Gastroesophageal sphincter (tissue), 4 donors: ENCODE data around the gene RYR3. TPM values are rescaled to one million over a fixed set of nuclear protein-coding genes. Genes with fewer than 3 reads are reported as not detected.

Experiments
- ATAC-seq: fragments of 150-250 bp; one replicate; pipeline ENCODE4 v1.9.1; 2016; ENCODE audit warnings: mild to moderate bottlenecking, moderate library complexity
- H3K27ac ChIP-seq, 4 donors: fragments of 200-600 bp; sonication (generic) in 3 of 4; 1 replicate in 3 of 4; 2 replicates in 1 of 4; pipeline ENCODE4 v1.5.1; 2016 to 2019
- H3K27me3 ChIP-seq: fragments of 200-600 bp; sonication (generic); one replicate; pipeline ENCODE4 v1.5.1; 2019
- H3K36me3 ChIP-seq, 2 donors: fragments of 200-600 bp; sonication (generic); one replicate each; pipeline ENCODE4 v1.5.1; 2019; ENCODE audit warnings: control low read depth in 1 of 2
- H3K4me1 ChIP-seq, 3 donors: fragments of 200-600 bp; sonication (generic); 1 replicate in 2 of 3; 2 replicates in 1 of 3; pipeline ENCODE4 v1.5.1; 2016 to 2019; ENCODE audit warnings: control low read depth in 2 of 3
- H3K4me3 ChIP-seq, 2 donors: fragments of 200-600 bp; sonication (generic); one replicate each; pipeline ENCODE4 v1.5.1; 2019; ENCODE audit warnings: mild to moderate bottlenecking in 1 of 2, moderate library complexity in 1 of 2
- H3K9me3 ChIP-seq, 3 donors: fragments of 200-600 bp; sonication (generic); one replicate each; pipeline ENCODE4 v1.5.1; 2017 to 2019; ENCODE audit warnings: control low read depth in 2 of 3
- EP300 ChIP-seq: sonication (generic); formaldehyde crosslinking; IDR thresholded peaks from one replicate; pipeline ENCODE4 v1.6.1; 2017; ENCODE audit warnings: antibody characterized with exemption, mild to moderate bottlenecking
- POLR2A ChIP-seq, 2 donors: fragments of 450-650 bp; IDR thresholded peaks; one replicate each; pipeline ENCODE4 v1.6.1; 2017; ENCODE audit warnings: antibody characterized with exemption in 2 of 2, mild to moderate bottlenecking in 2 of 2, moderate library complexity in 1 of 2
- POLR2AphosphoS5 ChIP-seq: sonication (generic); formaldehyde crosslinking; IDR thresholded peaks from one replicate; pipeline ENCODE4 v1.6.1; 2017; ENCODE audit warnings: antibody characterized with exemption
- WGBS, 2 donors: methylation state at CpG; one replicate each; pipeline ENCODE4 v1.1.5; 2018; ENCODE audit warnings: low coverage in 1 of 2; 5-methylcytosine and 5-hydroxymethylcytosine counted together
- total RNA-seq, 4 donors: library from RNA; depleted of rRNA; stranded (reverse); fragments of >200 nt; gene quantifications; one replicate each; pipeline ENCODE4 v1.1.0, GENCODE V29; 2016
- TF ChIP-seq, protein P1 (sequence below), 4 experiments: fragments of 200-600 bp in 2 of 4; fragments of 450-650 bp in 2 of 4; sonication (generic) in 1 of 4; IDR thresholded peaks; one replicate each; pipeline ENCODE4 v1.5.1; 2017 to 2019; ENCODE audit warnings: antibody characterized with exemption in 4 of 4, mild to moderate bottlenecking in 2 of 4, moderate library complexity in 2 of 4

The RYR3 gene
- total RNA-seq, 4 donors from 2014 or later, result 3.5 to 10.2 (median 6.2) TPM

GRCh38 chr15:33782966-33783365 lies 472.2 kb downstream of the RYR3 start:
- H3K9me3 ChIP-seq, result no peaks in the 10 kb centered on the region
- 67 to 69% methylated on average over 1 to 2 of the region's 5 CpGs for WGBS, 2 donors
- no peak overlapping the region for H3K27ac ChIP-seq
- no peaks in the 10 kb centered on the region for H3K4me1 ChIP-seq
- H3K27me3 ChIP-seq, result no peaks in the 10 kb centered on the region
- ATAC-seq, result no peak
- no peak for TF ChIP-seq POLR2AphosphoS5
- TF ChIP-seq, protein P1, sequence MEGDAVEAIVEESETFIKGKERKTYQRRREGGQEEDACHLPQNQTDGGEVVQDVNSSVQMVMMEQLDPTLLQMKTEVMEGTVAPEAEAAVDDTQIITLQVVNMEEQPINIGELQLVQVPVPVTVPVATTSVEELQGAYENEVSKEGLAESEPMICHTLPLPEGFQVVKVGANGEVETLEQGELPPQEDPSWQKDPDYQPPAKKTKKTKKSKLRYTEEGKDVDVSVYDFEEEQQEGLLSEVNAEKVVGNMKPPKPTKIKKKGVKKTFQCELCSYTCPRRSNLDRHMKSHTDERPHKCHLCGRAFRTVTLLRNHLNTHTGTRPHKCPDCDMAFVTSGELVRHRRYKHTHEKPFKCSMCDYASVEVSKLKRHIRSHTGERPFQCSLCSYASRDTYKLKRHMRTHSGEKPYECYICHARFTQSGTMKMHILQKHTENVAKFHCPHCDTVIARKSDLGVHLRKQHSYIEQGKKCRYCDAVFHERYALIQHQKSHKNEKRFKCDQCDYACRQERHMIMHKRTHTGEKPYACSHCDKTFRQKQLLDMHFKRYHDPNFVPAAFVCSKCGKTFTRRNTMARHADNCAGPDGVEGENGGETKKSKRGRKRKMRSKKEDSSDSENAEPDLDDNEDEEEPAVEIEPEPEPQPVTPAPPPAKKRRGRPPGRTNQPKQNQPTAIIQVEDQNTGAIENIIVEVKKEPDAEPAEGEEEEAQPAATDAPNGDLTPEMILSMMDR (IDR thresholded peaks at IDR 0.05), result no peak
- TF ChIP-seq EP300, result no peak
- no peak for TF ChIP-seq POLR2A (IDR thresholded peaks at IDR 0.05)
- peaks cover 0 to 42% of the 10 kb centered on the region in 2 donors for H3K36me3 ChIP-seq
- no peak overlapping the region for H3K4me3 ChIP-seq

- TF ChIP-seq POLR2A (IDR thresholded peaks at IDR 0.05), result no peak
- TF ChIP-seq, protein P1 (IDR thresholded peaks at IDR 0.05), result no peak
- no peak for TF ChIP-seq EP300
- no peak for TF ChIP-seq POLR2AphosphoS5
- Histone ChIP-seq H3K9me3 (no peaks in the 10 kb centered on the region), H3K36me3 (peaks cover 0 to 47% of the 10 kb centered on the region in 2 donors), H3K4me3 (no peak overlapping the region), H3K27me3 (no peaks in the 10 kb centered on the region), H3K4me1 (no peaks in the 10 kb centered on the region), H3K27ac (no peak overlapping the region)
- WGBS, 2 donors, result 26 to 69% methylated on average over 3 of the region's 6 CpGs
- ATAC-seq, result no peak
Measured at GRCh38 chr15:33785366-33785765, 474.6 kb downstream of the RYR3 start.

DNA sequence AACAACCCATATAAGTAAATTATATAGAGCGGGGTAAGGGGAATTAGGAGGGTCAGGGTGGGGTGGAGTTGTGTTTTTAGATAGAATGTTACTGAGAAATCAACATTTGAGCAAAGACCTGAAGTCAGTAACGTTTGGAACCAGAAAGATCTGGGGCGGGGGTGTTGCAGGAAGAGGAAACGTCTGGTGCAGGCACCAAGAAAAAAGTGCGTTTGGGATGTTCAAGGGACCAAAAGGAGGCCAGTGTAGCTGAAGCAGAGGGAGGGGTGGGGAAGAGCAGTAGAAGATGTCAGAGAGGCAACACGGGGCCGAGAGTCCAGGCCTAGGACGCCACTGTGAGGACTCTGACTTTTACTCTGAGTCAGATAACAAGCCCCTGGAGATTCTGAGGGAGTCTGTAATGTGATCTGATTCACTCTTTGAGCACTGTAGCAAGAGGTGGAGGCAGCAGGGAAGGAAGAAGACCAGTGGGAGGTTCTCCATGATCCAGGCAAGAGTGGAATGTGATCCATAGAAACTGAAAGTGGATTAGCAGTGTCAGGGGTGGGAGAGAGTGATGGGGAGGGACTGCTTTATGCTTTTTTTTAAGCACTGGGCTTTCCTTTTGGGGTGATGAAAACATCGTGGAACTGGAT lies 478.3 kb downstream of the RYR3 start:
- Histone ChIP-seq H3K9me3 (no peaks in the 10 kb centered on the region), H3K27ac (no peak overlapping the region), H3K4me1 (no peaks in the 10 kb centered on the region), H3K36me3 (peaks cover 0 to 25% of the 10 kb centered on the region in 2 donors), H3K27me3 (no peaks in the 10 kb centered on the region), H3K4me3 (no peak overlapping the region)
- TF ChIP-seq EP300, result no peak
- TF ChIP-seq, protein P1 (IDR thresholded peaks at IDR 0.05), result no peak
- no peak for TF ChIP-seq POLR2AphosphoS5
- no peak for TF ChIP-seq POLR2A (IDR thresholded peaks at IDR 0.05)
- WGBS, 2 donors, result 36 to 48% methylated on average over 8 to 9 of the region's 9 CpGs
- no peak for ATAC-seq

- TF ChIP-seq, protein P1 (IDR thresholded peaks at IDR 0.05), result no peak
- no peak for TF ChIP-seq EP300
- TF ChIP-seq POLR2AphosphoS5, result no peak
- TF ChIP-seq POLR2A (IDR thresholded peaks at IDR 0.05), result no peak
- Histone ChIP-seq H3K36me3 (peaks cover 0 to 4% of the 10 kb centered on the region in 2 donors), H3K4me1 (no peaks in the 10 kb centered on the region), H3K9me3 (no peaks in the 10 kb centered on the region), H3K4me3 (no peak overlapping the region), H3K27me3 (no peaks in the 10 kb centered on the region), H3K27ac (no peak overlapping the region)
- 94 to 97% methylated on average over 5 of the region's 5 CpGs for WGBS, 2 donors
- no peak for ATAC-seq
Measured at GRCh38 chr15:33794453-33794852, 483.7 kb downstream of the RYR3 start.

- ATAC-seq, result no peak
- TF ChIP-seq EP300, result no peak
- TF ChIP-seq POLR2AphosphoS5, result no peak
- TF ChIP-seq, protein P1 (IDR thresholded peaks at IDR 0.05), result no peak
- TF ChIP-seq POLR2A (IDR thresholded peaks at IDR 0.05), result no peak
- Histone ChIP-seq H3K36me3 (peaks cover 0 to 4% of the 10 kb centered on the region in 2 donors), H3K9me3 (no peaks in the 10 kb centered on the region), H3K4me3 (no peak overlapping the region), H3K27ac (no peak overlapping the region), H3K4me1 (no peaks in the 10 kb centered on the region), H3K27me3 (no peaks in the 10 kb centered on the region)
- 58 to 84% methylated on average over 3 of the region's 3 CpGs for WGBS, 2 donors
Measured at GRCh38 chr15:33795070-33795469, 484.3 kb downstream of the RYR3 start.
